H9 (cell line): ENCODE measurements around the gene MRPL20. TPM values are rescaled to one million over a fixed set of nuclear protein-coding genes. Genes with fewer than 3 reads are reported as not detected.
A peak's percentile ranks its signal among the peaks of the same experiment; 100 is the strongest.

Source experiments
- DNase-seq: peaks from one replicate; pipeline ENCODE4 v3.0.0-alpha.2; 2017
- H2AFZ ChIP-seq: one replicate; pipeline ENCODE4 v1.6.1; 2013; ENCODE audit warnings: mild to moderate bottlenecking, low read length, control low read depth, moderate library complexity
- H2AK5ac ChIP-seq: 2 replicates; pipeline ENCODE4 v1.6.1; 2013; ENCODE audit warnings: low read length, control low read depth, mixed read lengths; ENCODE audit not compliant: insufficient read length
- H2BK120ac ChIP-seq: one replicate; pipeline ENCODE4 v1.6.1; 2013; ENCODE audit warnings: low read depth, mild to moderate bottlenecking, low read length, control low read depth, inconsistent platforms; ENCODE audit not compliant: poor library complexity, severe bottlenecking
- H2BK12ac ChIP-seq: 2 replicates; pipeline ENCODE4 v1.6.1; 2013; ENCODE audit warnings: low read length, control low read depth, mixed read lengths, low read depth; ENCODE audit not compliant: insufficient read length
- H2BK15ac ChIP-seq: 2 replicates; pipeline ENCODE4 v1.6.1; 2013; ENCODE audit warnings: low read depth, low read length, control low read depth
- H2BK20ac ChIP-seq: one replicate; pipeline ENCODE4 v1.6.1; 2013; ENCODE audit warnings: low read depth, mild to moderate bottlenecking, low read length, control low read depth, inconsistent platforms; ENCODE audit not compliant: poor library complexity, severe bottlenecking
- H2BK5ac ChIP-seq: 2 replicates; pipeline ENCODE4 v1.6.1; 2013; ENCODE audit warnings: low read length, control low read depth, mixed read lengths; ENCODE audit not compliant: insufficient read length
- H3K14ac ChIP-seq: 2 replicates; pipeline ENCODE4 v1.6.1; 2013; ENCODE audit warnings: low read length, control low read depth; ENCODE audit not compliant: insufficient read depth
- H3K18ac ChIP-seq: 2 replicates; pipeline ENCODE4 v1.6.1; 2013; ENCODE audit warnings: low read depth, mild to moderate bottlenecking, mixed read lengths, low read length, control low read depth; ENCODE audit not compliant: insufficient read length
- H3K23ac ChIP-seq: 2 replicates; pipeline ENCODE4 v1.6.1; 2013; ENCODE audit warnings: low read length, control low read depth, mixed read lengths, low read depth; ENCODE audit not compliant: insufficient read length
- H3K23me2 ChIP-seq: 2 replicates; pipeline ENCODE4 v1.6.1; 2013; ENCODE audit warnings: low read depth, mild to moderate bottlenecking, mixed read lengths, low read length, control low read depth; ENCODE audit not compliant: insufficient read length, poor library complexity, severe bottlenecking
- H3K27ac ChIP-seq: 2 replicates; pipeline ENCODE4 v1.5.1; 2013; ENCODE audit warnings: low read length, control low read depth, mixed read lengths, low read depth; ENCODE audit not compliant: insufficient read length
- H3K27me3 ChIP-seq: 2 replicates; pipeline ENCODE4 v1.6.1; 2013; ENCODE audit warnings: low read length, control low read depth, inconsistent platforms; ENCODE audit not compliant: insufficient read depth
- H3K4ac ChIP-seq: 2 replicates; pipeline ENCODE4 v1.6.1; 2013; ENCODE audit warnings: low read depth, mild to moderate bottlenecking, control low read depth, inconsistent platforms, low read length, moderate library complexity
- H3K4me1 ChIP-seq: 2 replicates; pipeline ENCODE4 v1.6.1; 2013; ENCODE audit warnings: low read length, control low read depth, inconsistent platforms; ENCODE audit not compliant: insufficient read depth
- H3K4me2 ChIP-seq: 2 replicates; pipeline ENCODE4 v1.6.1; 2013; ENCODE audit warnings: low read length, control low read depth, mixed read lengths; ENCODE audit not compliant: insufficient read length, insufficient read depth
- H3K56ac ChIP-seq: 2 replicates; pipeline ENCODE4 v1.6.1; 2013; ENCODE audit warnings: low read depth, mild to moderate bottlenecking, mixed read lengths, low read length, control low read depth; ENCODE audit not compliant: insufficient read length
- H3K79me1 ChIP-seq: 2 replicates; pipeline ENCODE4 v1.6.1; 2013; ENCODE audit warnings: low read depth, mild to moderate bottlenecking, moderate library complexity, low read length, control low read depth, inconsistent platforms; ENCODE audit not compliant: insufficient read depth, poor library complexity, severe bottlenecking
- H3K79me2 ChIP-seq: 2 replicates; pipeline ENCODE4 v1.6.1; 2013; ENCODE audit warnings: low read length, control low read depth, inconsistent platforms; ENCODE audit not compliant: insufficient read depth
- H3K9ac ChIP-seq: 2 replicates; pipeline ENCODE4 v1.6.1; 2013; ENCODE audit warnings: low read length, control low read depth, mixed read lengths; ENCODE audit not compliant: insufficient read length; ENCODE audit errors: extremely low read depth
- H3K9me3 ChIP-seq: one replicate; pipeline ENCODE4 v1.6.1; 2013; ENCODE audit warnings: low read depth, low read length, inconsistent platforms; ENCODE audit not compliant: control insufficient read depth
- H3T11ph ChIP-seq: one replicate; pipeline ENCODE4 v1.6.1; 2013; ENCODE audit warnings: mild to moderate bottlenecking, low read length, control low read depth, inconsistent platforms
- H4K20me1 ChIP-seq: one replicate; pipeline ENCODE4 v1.6.1; 2013; ENCODE audit not compliant: control insufficient read depth, insufficient read length, insufficient read depth
- H4K5ac ChIP-seq: 2 replicates; pipeline ENCODE4 v1.6.1; 2013; ENCODE audit warnings: low read depth, mild to moderate bottlenecking, mixed read lengths, low read length, control low read depth; ENCODE audit not compliant: insufficient read length
- H4K8ac ChIP-seq: replicated peaks from 2 replicates; pipeline ENCODE4 v1.6.1; 2013; ENCODE audit warnings: low read length, control low read depth, mixed read lengths, low read depth; ENCODE audit not compliant: insufficient read length
- H4K91ac ChIP-seq: 2 replicates; pipeline ENCODE4 v1.6.1; 2013; ENCODE audit warnings: low read depth, mild to moderate bottlenecking, moderate library complexity, mixed read lengths, low read length, control low read depth; ENCODE audit not compliant: insufficient read length
- H3K27ac Mint-ChIP-seq, 3 experiments: 2 replicates in 2 of 3; 3 replicates in 1 of 3; pipeline ENCODE4 v1.8.0; 2020 to 2021; ENCODE audit warnings: mixed read lengths in 3 of 3, mild to moderate bottlenecking in 1 of 3, moderate library complexity in 1 of 3
- H3K27me3 Mint-ChIP-seq: 2 replicates; pipeline ENCODE4 v1.8.0; 2021; ENCODE audit warnings: low read depth, mild to moderate bottlenecking, moderate library complexity, mixed read lengths
- H3K36me3 Mint-ChIP-seq, 3 experiments: 2 replicates in 2 of 3; 3 replicates in 1 of 3; pipeline ENCODE4 v1.8.0; 2020 to 2021; ENCODE audit warnings: low read depth in 3 of 3, mixed read lengths in 3 of 3; ENCODE audit not compliant: insufficient read depth in 1 of 3
- H3K4me1 Mint-ChIP-seq, 2 experiments: 2 replicates each; pipeline ENCODE4 v1.8.0; 2020; ENCODE audit warnings: mixed read lengths in 2 of 2
- H3K4me3 Mint-ChIP-seq, 2 experiments: 2 replicates in 1 of 2; 3 replicates in 1 of 2; pipeline ENCODE4 v1.8.0; 2020 to 2021; ENCODE audit warnings: mild to moderate bottlenecking in 2 of 2, mixed read lengths in 2 of 2, moderate library complexity in 1 of 2
- H3K9me3 Mint-ChIP-seq, 2 experiments: 2 replicates in 1 of 2; 3 replicates in 1 of 2; pipeline ENCODE4 v1.8.0; 2020; ENCODE audit warnings: mild to moderate bottlenecking in 2 of 2, mixed read lengths in 2 of 2, moderate library complexity in 1 of 2
- WGBS: extraction: QIAGEN DNeasy Blood & Tissue Kit; methylation state at CpG from one replicate; pipeline ENCODE4 v1.1.7; 2013; ENCODE audit warnings: missing lambda C conversion rate, low lambda C conversion rate, mixed read lengths; ENCODE audit not compliant: insufficient read length; ENCODE audit errors: extremely low coverage; 5-methylcytosine and 5-hydroxymethylcytosine counted together
- total RNA-seq: library from RNA; stranded (reverse); gene quantifications from 2 replicates; pipeline ENCODE4 v1.2.1, GENCODE V29; 2021
- TF ChIP-seq, protein P1 (sequence below): fragments of 200-600 bp; sonication (generic); conservative IDR thresholded peaks from 3 replicates; pipeline ENCODE4 v1.8.0; 2021; ENCODE audit warnings: antibody characterized with exemption, mild to moderate bottlenecking

MRPL20 gene
- total RNA-seq, 1 experiment from 2014 or later = 162 TPM

DNA sequence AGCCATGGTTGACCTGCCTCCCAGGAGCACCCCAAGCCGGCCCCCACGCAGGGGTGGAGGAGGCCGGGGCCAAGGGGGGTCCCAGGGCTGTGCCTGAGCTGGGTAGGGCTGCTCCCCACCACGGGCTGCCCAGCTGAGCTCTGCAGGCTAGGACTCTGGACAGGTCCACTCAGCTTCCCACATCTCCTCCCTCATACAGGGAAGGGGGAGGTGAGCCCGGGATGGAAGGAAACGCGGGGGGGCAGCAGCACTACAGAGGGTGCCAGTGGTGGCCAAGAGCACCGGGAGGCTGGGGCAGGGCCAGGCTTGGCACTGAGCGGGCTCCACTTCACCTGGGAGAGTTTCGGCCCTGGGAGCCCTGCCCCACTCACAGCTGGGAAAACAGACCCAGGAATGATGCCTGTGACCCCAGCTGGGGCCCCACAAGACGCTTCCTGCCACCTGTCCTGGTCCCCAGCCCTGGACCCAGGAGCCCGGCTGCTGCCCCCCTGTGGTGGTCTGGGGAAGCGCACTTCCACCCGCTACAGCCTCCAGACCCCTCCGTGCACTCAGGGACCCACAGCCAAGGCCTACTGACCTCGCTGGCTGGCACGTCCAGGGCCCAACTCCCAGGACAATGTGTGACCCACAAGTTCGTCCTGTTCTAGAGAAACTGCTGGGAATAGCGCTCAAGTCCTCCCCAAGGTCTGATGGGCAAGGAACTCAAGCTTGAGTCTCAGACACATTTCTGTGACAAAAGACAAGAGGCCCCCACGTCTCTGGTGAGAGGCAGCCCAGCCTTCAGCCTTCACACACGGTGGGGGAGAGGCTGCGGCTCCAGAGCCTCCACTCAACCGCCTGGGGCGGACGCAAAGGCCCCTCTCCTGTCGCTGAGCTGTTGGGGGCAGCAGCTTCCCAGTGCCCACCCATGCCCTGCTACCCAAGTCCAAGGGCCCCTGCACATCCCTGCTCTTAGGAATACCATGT is 35.1 kb downstream of the MRPL20 start:
- Histone ChIP-seq H2BK15ac (no peak overlapping the region), H4K20me1 (no peaks in the 10 kb centered on the region), H2BK20ac (no peak overlapping the region), H4K8ac (no peak overlapping the region), H2BK5ac (no peak overlapping the region), H2AK5ac (no peak overlapping the region), H3K4me2 (no peak overlapping the region), H2BK12ac (no peak overlapping the region), H3K9me3 (peaks cover 6% of the 10 kb centered on the region), H3K27ac (no peak overlapping the region), H3K18ac (no peak overlapping the region), H2BK120ac (no peak overlapping the region), H3K4me1 (no peaks in the 10 kb centered on the region; the same call in 1 of the 2 replicates), H3K23me2 (peaks cover 10% of the 10 kb centered on the region), H3T11ph (no peak overlapping the region), H4K5ac (no peak overlapping the region), H2AFZ (no peak overlapping the region), H4K91ac (no peak overlapping the region), H3K27me3 (no peaks in the 10 kb centered on the region), H3K14ac (no peak overlapping the region; the same call in 1 of the 2 replicates), H3K9ac (no peak overlapping the region), H3K56ac (no peak overlapping the region), H3K4ac (no peak overlapping the region; the same call in 1 of the 2 replicates), H3K79me1 (peaks cover 13% of the 10 kb centered on the region), H3K79me2 (peaks cover 4% of the 10 kb centered on the region; the same call in 1 of the 2 replicates), H3K23ac (no peak overlapping the region)
- peaks cover 5 to 10% of the 10 kb centered on the region in 2 experiments for H3K4me1 Mint-ChIP-seq
- peak overlapping the region; percentile 83 to 88; a peak in 4 of 5 replicates for H3K4me3 Mint-ChIP-seq
- peak; percentile 90 for DNase-seq
- H3K27ac Mint-ChIP-seq = no peak overlapping the region
- no peaks in the 10 kb centered on the region; a peak in 1 of 5 replicates for H3K9me3 Mint-ChIP-seq
- TF ChIP-seq, protein P1, sequence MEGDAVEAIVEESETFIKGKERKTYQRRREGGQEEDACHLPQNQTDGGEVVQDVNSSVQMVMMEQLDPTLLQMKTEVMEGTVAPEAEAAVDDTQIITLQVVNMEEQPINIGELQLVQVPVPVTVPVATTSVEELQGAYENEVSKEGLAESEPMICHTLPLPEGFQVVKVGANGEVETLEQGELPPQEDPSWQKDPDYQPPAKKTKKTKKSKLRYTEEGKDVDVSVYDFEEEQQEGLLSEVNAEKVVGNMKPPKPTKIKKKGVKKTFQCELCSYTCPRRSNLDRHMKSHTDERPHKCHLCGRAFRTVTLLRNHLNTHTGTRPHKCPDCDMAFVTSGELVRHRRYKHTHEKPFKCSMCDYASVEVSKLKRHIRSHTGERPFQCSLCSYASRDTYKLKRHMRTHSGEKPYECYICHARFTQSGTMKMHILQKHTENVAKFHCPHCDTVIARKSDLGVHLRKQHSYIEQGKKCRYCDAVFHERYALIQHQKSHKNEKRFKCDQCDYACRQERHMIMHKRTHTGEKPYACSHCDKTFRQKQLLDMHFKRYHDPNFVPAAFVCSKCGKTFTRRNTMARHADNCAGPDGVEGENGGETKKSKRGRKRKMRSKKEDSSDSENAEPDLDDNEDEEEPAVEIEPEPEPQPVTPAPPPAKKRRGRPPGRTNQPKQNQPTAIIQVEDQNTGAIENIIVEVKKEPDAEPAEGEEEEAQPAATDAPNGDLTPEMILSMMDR = peak; percentile 95
- peaks cover 6 to 20% (median 12%) of the 10 kb centered on the region in 3 experiments for H3K36me3 Mint-ChIP-seq
- WGBS = no CpG with 5 or more reads among the region's 26 CpGs
- peaks cover 5% of the 10 kb centered on the region; the same call in 1 of the 2 replicates for H3K27me3 Mint-ChIP-seq
